ENCODE data around the gene TPCN2.
"Not testable (repeated sequence)": the region's sequence is repeated elsewhere in the genome, so short reads cannot be mapped to it uniquely, and the experiment has no call there.

Gene TPCN2

DNA sequence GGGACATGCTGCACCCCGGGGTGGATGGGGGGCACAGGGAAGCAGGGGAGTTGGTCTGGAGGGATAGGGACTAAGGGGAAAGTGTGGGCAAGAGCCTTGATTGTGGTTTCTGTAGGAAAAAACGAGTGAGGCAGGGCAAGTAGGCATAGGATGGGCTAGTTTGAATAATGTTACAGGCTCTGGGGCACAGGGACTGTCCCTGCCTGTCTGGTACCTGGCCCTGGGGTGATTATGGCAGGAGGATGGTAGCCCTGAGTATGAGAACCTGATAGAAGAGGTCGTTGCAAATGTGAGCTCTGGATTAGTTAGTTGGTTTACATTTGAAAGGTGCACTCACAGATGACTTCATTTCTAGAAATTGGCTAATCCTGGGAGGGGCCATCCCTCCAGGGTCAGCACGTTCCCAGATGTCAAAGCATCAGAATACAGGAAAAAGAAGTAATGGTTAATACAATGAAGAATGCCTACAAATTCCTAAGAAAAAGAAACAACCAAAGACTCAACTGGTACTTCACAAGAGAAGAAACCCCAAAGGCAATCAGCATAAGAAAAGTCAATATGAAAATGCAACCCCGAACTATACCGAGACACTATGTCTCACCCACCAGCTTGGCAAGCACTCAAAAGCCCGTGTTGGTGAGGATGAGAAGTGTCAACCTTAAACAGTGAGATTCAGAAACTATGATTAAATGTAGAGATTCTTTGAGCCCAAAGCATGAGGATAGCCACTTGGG, 95.8 kb downstream of the TPCN2 start:
- no peak overlapping the region for H3K9ac ChIP-seq (ENCODE audit: low read length)
- H3K27me3 ChIP-seq (ENCODE audit: control insufficient read depth in 1 of 2, insufficient read depth in 2 of 2, low read length in 2 of 2) = no peaks in the 10 kb centered on the region
- H3K4me3 ChIP-seq (ENCODE audit: low read depth in 1 of 2, low read length in 2 of 2) = no peak overlapping the region
- H3K4me1 ChIP-seq (ENCODE audit: insufficient read depth, low read length) = no peaks in the 10 kb centered on the region
- no peak overlapping the region for H3K27ac ChIP-seq (ENCODE audit: low read depth, low read length)
- no peaks in the 10 kb centered on the region for H3K9me3 ChIP-seq (ENCODE audit: low read length)
- peaks cover 12% of the 10 kb centered on the region for H3K36me3 ChIP-seq (ENCODE audit: insufficient read depth, low read length)

DNA sequence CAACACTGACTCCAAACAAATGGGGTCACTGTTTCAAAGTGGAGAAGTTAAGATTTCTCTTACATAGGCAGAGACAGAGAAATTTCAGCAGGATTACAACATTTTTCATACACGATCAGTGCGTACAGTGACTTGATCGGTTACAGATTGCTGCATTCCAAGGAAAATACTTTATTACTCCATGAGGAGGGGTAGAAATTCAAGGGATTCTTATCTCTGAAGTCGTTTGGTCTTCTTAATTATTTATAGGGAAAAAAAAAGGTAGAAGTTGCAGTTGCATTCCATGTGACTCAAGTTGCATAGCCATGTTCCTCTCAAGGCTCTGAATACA, 96.3 kb downstream of the TPCN2 start:
- Histone ChIP-seq H3K36me3 (ENCODE audit: insufficient read depth, low read length) (peaks cover 12% of the 10 kb centered on the region), H3K4me1 (ENCODE audit: insufficient read depth, low read length) (no peaks in the 10 kb centered on the region), H3K9me3 (ENCODE audit: low read length) (no peaks in the 10 kb centered on the region)

DNA sequence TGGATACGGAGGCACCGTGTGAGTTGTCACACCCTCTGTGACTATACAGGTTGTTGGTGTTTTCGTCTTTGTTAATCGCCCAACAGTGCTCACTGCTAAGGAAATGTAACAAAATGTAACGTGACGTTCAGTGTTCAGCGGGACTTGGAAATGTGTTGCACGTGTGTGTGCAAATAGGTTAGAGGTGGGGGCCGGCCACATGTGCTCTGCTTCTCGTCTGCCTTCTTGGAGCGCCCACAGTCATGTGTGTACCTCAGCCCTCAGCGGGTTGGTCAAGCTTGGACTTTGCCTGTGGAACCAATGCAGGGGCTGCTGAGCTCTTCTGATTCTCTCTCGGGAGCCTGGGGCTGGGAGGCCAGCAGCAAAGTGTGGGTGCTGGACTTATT, 99.6 kb downstream of the TPCN2 start:
- no peak overlapping the region for H3K9ac ChIP-seq (ENCODE audit: low read length)
- no peaks in the 10 kb centered on the region for H3K9me3 ChIP-seq (ENCODE audit: low read length)
- no peak overlapping the region for H3K27ac ChIP-seq (ENCODE audit: low read depth, low read length)
- no peak overlapping the region for H3K4me3 ChIP-seq (ENCODE audit: low read depth in 1 of 2, low read length in 2 of 2)
- no peaks in the 10 kb centered on the region for H3K27me3 ChIP-seq (ENCODE audit: control insufficient read depth in 1 of 2, insufficient read depth in 2 of 2, low read length in 2 of 2)
- H3K4me1 ChIP-seq (ENCODE audit: insufficient read depth, low read length) = no peaks in the 10 kb centered on the region
- peaks cover 12% of the 10 kb centered on the region for H3K36me3 ChIP-seq (ENCODE audit: insufficient read depth, low read length)

More for the DNA sequence above, 96.3 kb downstream of the TPCN2 start:
- Histone ChIP-seq H3K9ac (ENCODE audit: low read length) (no peak overlapping the region), H3K27ac (ENCODE audit: low read depth, low read length) (no peak overlapping the region), H3K4me3 (ENCODE audit: low read depth in 1 of 2, low read length in 2 of 2) (no peak overlapping the region), H3K27me3 (ENCODE audit: control insufficient read depth in 1 of 2, insufficient read depth in 2 of 2, low read length in 2 of 2) (no peaks in the 10 kb centered on the region)

DNA sequence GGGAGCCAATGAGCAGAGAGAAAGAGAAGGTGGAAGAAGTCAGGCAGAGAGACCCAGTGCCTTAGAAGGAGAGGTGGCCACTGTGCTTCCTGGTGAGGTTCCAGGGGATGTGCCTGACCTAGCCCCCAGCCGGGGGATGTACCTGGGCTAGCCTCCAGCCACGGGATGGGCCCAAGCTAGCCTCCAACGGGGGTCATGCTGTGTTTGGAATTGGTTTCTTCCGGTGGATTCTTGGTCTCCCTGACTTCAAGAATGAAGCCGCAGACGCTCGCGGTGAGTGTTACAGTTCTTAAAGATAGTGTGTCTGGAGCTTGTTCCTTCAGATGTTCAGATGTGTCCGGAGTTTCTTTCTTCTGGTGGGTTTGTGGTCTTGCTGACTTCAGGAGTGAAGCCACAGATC, 100.1 kb downstream of the TPCN2 start:
- no peaks in the 10 kb centered on the region for H3K4me1 ChIP-seq (ENCODE audit: insufficient read depth, low read length)
- H3K4me3 ChIP-seq (ENCODE audit: low read depth in 1 of 2, low read length in 2 of 2) = no peak overlapping the region
- H3K27ac ChIP-seq (ENCODE audit: low read depth, low read length) = no peak overlapping the region
- no peaks in the 10 kb centered on the region for H3K27me3 ChIP-seq (ENCODE audit: control insufficient read depth in 1 of 2, insufficient read depth in 2 of 2, low read length in 2 of 2)
- H3K9ac ChIP-seq (ENCODE audit: low read length) = no peak overlapping the region
- no peaks in the 10 kb centered on the region for H3K9me3 ChIP-seq (ENCODE audit: low read length)
- H3K36me3 ChIP-seq (ENCODE audit: insufficient read depth, low read length) = peaks cover 12% of the 10 kb centered on the region

DNA sequence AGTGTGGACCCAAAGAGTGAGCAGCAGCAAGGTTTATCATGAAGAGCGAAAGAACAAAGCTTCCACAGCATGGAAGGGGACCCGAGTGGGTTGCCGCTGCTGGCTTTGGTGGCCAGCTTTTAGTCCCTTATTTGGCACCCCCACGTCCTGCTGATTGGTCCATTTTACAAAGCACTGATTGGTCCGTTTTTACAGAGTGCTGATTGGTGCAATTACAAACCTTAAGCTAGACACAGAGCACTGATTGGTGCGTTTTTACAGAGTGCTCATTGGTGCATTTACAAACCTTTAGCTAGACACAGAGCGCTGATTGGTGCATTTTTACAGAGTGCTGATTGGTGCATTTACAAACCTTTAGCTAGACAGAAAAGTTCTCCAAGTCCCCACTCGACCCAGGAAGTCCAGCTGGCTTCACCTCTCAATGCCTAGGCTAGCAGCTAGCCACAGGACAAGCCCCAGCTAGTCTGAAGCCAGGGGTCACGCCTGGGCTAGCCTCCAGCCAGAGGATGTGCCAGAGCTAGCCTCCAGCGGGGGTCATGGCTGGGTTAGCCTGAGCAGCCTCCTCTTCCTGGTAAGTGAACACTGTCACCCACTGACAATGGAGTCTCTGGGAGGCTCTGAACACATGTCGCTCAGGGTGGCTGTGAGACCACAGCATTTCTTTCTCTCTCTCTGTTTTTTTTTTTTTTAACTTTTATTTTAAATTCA, 100.8 kb downstream of the TPCN2 start:
- not testable (repeated sequence) for H3K9ac ChIP-seq (ENCODE audit: low read length); H3K9me3 ChIP-seq (ENCODE audit: low read length); H3K4me3 ChIP-seq (ENCODE audit: low read depth in 1 of 2, low read length in 2 of 2); H3K27me3 ChIP-seq (ENCODE audit: control insufficient read depth in 1 of 2, insufficient read depth in 2 of 2, low read length in 2 of 2); H3K27ac ChIP-seq (ENCODE audit: low read depth, low read length); H3K4me1 ChIP-seq (ENCODE audit: insufficient read depth, low read length)
- peaks cover 12% of the 10 kb centered on the region for H3K36me3 ChIP-seq (ENCODE audit: insufficient read depth, low read length)

DNA sequence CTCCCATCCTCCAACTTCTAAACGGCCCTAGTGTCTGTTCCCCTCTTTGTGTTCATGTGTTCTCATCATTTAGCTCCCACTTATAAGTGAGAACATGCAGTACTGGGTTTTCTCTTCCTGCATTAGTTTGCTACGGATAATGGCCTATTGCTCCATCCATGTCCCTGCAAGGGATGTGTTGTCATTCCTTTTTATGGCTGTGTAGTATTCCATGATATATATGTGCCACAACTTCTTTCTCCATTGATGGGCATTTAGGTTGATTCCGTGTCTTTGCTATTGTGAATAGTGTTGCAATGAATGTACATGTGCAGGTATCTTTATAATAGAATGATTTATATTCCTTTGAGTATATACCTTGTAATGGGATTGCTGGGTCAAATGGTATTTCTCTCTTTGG, 101.4 kb downstream of the TPCN2 start:
- H3K4me3 ChIP-seq (ENCODE audit: low read depth in 1 of 2, low read length in 2 of 2) = no peak overlapping the region
- no peaks in the 10 kb centered on the region for H3K27me3 ChIP-seq (ENCODE audit: control insufficient read depth in 1 of 2, insufficient read depth in 2 of 2, low read length in 2 of 2)
- no peak overlapping the region for H3K27ac ChIP-seq (ENCODE audit: low read depth, low read length)
- no peaks in the 10 kb centered on the region for H3K9me3 ChIP-seq (ENCODE audit: low read length)
- H3K36me3 ChIP-seq (ENCODE audit: insufficient read depth, low read length) = peaks cover 11% of the 10 kb centered on the region
- no peaks in the 10 kb centered on the region for H3K4me1 ChIP-seq (ENCODE audit: insufficient read depth, low read length)
- no peak overlapping the region for H3K9ac ChIP-seq (ENCODE audit: low read length)

DNA sequence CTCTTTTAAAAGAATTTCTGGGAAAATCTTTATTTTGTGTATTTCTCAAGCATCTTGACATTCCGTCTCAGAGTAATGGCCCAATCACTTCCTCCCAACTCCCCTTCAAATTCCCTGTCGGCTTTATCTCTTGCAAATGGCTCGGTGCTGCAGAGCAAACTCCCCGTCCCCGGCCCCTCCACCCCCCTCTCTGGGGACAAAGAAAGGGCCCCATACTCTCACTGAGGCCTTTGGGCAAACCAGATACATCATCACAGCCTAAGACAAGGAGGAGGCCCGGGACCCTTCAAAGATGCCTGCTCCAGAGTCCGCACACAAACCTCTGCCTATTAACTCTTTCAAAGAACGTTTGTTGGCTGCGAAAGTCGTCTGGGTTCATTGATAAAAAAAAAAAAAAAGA, 103.1 kb downstream of the TPCN2 start:
- H3K27ac ChIP-seq (ENCODE audit: low read depth, low read length) = no peak overlapping the region
- peaks cover 2% of the 10 kb centered on the region for H3K4me1 ChIP-seq (ENCODE audit: insufficient read depth, low read length)
- no peaks in the 10 kb centered on the region for H3K36me3 ChIP-seq (ENCODE audit: insufficient read depth, low read length)
- H3K27me3 ChIP-seq (ENCODE audit: control insufficient read depth in 1 of 2, insufficient read depth in 2 of 2, low read length in 2 of 2) = no peaks in the 10 kb centered on the region
- H3K4me3 ChIP-seq (ENCODE audit: low read depth in 1 of 2, low read length in 2 of 2) = no peak overlapping the region
- H3K9me3 ChIP-seq (ENCODE audit: low read length) = no peaks in the 10 kb centered on the region
- no peak overlapping the region for H3K9ac ChIP-seq (ENCODE audit: low read length)

DNA sequence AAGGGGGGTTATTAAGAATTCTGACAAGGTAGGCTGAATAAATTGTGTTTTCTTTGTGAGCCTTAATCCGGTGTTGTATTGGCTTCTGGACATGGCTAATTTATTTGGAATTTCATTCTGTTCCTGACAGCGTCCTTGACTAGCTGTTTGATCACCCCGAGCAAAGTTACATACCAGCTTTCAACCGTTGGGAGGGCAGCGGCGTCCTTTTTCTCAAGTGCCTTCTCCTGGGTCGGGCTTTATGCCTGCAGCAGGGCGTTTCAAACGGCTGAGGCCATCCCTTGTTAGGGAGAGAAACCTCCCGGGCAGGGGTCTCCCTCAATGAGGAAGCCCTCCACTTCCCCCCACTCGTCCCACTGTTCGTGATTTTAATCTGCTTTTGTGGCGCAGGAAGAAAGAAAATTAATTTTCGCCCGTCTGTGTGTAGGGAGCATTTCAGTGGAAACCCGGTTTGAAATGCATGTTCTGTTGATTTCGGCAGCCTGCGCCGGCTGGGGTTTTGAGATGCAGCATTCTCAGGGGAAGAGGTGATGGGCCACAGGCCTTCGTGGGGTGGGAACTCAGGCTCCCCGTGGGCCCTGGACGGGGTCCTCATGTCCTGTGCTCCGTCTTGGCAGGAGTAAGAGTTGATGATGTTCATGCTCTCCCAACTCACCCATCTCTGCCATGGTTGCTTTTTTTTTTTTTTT, 104.1 kb downstream of the TPCN2 start:
- no peak overlapping the region for H3K9ac ChIP-seq (ENCODE audit: low read length)
- H3K36me3 ChIP-seq (ENCODE audit: insufficient read depth, low read length) = no peaks in the 10 kb centered on the region
- H3K9me3 ChIP-seq (ENCODE audit: low read length) = no peaks in the 10 kb centered on the region
- no peaks in the 10 kb centered on the region for H3K27me3 ChIP-seq (ENCODE audit: control insufficient read depth in 1 of 2, insufficient read depth in 2 of 2, low read length in 2 of 2)
- H3K27ac ChIP-seq (ENCODE audit: low read depth, low read length) = no peak overlapping the region
- no peak overlapping the region for H3K4me3 ChIP-seq (ENCODE audit: low read depth in 1 of 2, low read length in 2 of 2)
- peaks cover 8% of the 10 kb centered on the region for H3K4me1 ChIP-seq (ENCODE audit: insufficient read depth, low read length)

DNA sequence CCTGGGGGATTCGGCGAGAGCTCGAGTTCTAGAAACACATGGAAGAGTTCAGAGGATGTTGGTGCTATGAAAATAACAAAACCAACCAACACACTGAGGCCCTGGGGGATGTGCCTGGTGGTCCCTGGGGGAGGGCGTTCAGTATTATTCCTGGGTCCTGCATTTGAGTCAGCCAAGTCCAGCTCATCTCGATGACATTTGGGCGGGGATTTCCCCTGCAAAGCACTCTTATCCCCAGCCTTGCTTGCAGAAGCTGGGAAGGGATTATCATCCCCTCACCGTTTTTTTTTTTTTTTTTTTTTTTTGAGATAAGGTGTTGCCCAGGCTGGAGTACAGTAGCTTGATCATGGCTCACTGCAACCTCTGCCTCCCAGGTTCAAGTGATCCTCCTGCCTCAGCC, 104.9 kb downstream of the TPCN2 start:
- Histone ChIP-seq H3K9me3 (ENCODE audit: low read length) (no peaks in the 10 kb centered on the region), H3K27ac (ENCODE audit: low read depth, low read length) (no peak overlapping the region), H3K9ac (ENCODE audit: low read length) (no peak overlapping the region), H3K27me3 (ENCODE audit: control insufficient read depth in 1 of 2, insufficient read depth in 2 of 2, low read length in 2 of 2) (no peaks in the 10 kb centered on the region), H3K4me1 (ENCODE audit: insufficient read depth, low read length) (peaks cover 8% of the 10 kb centered on the region), H3K36me3 (ENCODE audit: insufficient read depth, low read length) (no peaks in the 10 kb centered on the region), H3K4me3 (ENCODE audit: low read depth in 1 of 2, low read length in 2 of 2) (no peak overlapping the region)

DNA sequence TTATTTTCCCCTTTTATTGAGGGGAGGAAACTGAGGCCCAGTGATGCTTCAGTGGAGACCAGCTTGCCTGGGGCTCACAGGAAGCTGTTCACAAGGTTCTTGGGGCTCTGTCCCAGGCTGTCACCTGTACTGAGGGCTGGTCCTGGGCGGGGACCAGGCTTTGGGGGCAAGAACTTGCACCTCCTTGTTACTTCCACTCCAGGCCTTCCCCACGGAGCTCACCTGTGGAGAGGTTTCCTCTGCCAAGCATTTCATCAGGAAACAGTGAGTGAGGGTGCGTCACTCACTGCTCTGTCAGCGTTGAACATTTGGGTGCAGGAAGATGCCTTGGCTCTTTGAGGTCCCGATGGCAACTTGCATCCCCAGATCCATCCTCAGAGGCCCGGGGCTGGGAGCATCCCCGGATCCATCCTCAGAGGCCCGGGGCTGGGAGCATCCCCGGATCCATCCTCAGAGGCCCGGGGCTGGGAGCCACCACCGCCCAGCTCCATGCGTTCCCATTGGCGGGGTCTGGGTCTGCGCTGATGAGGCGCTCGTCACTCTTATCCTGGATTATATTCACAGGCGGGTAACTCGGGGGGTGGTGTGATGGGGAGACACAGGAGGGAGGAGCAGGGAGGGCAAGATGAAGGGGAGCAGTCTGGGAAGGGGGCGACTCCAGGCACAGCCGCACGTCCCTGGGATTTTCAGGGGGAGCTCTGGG, 105.6 kb downstream of the TPCN2 start:
- Histone ChIP-seq H3K27ac (ENCODE audit: low read depth, low read length) (no peak overlapping the region), H3K4me1 (ENCODE audit: insufficient read depth, low read length) (peaks cover 8% of the 10 kb centered on the region), H3K9ac (ENCODE audit: low read length) (no peak overlapping the region), H3K9me3 (ENCODE audit: low read length) (no peaks in the 10 kb centered on the region), H3K27me3 (ENCODE audit: control insufficient read depth in 1 of 2, insufficient read depth in 2 of 2, low read length in 2 of 2) (no peaks in the 10 kb centered on the region), H3K36me3 (ENCODE audit: insufficient read depth, low read length) (no peaks in the 10 kb centered on the region), H3K4me3 (ENCODE audit: low read depth in 1 of 2, low read length in 2 of 2) (no peak overlapping the region)

DNA sequence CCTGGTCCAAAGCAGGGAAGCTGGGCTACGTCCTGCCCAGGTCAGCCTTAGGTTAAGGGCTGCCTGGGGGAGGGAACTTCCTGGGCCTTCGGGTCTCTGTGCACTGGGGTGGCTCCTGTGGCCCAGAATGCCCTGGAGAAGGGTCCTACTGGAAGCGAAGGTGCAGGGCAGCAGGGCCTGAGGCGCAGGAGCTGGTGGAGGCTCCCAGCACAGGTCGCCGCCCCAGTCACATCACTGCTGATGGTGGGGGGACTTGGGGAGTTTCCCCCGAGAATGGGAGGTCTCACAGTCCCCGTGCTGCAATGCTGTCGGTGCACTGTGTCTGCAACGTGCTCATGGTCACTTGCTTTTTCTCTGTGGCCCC, 106.2 kb downstream of the TPCN2 start:
- Histone ChIP-seq H3K36me3 (ENCODE audit: insufficient read depth, low read length) (no peaks in the 10 kb centered on the region), H3K4me3 (ENCODE audit: low read depth in 1 of 2, low read length in 2 of 2) (no peak overlapping the region), H3K27me3 (ENCODE audit: control insufficient read depth in 1 of 2, insufficient read depth in 2 of 2, low read length in 2 of 2) (no peaks in the 10 kb centered on the region), H3K9ac (ENCODE audit: low read length) (no peak overlapping the region), H3K27ac (ENCODE audit: low read depth, low read length) (no peak overlapping the region), H3K4me1 (ENCODE audit: insufficient read depth, low read length) (peaks cover 8% of the 10 kb centered on the region), H3K9me3 (ENCODE audit: low read length) (no peaks in the 10 kb centered on the region)

Measured in muscle layer of colon (tissue), 2 donors.